ENCODE results near the gene IL6R.
A peak's percentile ranks its signal among the peaks of the same experiment; 100 is the strongest.

IL6R gene

DNA sequence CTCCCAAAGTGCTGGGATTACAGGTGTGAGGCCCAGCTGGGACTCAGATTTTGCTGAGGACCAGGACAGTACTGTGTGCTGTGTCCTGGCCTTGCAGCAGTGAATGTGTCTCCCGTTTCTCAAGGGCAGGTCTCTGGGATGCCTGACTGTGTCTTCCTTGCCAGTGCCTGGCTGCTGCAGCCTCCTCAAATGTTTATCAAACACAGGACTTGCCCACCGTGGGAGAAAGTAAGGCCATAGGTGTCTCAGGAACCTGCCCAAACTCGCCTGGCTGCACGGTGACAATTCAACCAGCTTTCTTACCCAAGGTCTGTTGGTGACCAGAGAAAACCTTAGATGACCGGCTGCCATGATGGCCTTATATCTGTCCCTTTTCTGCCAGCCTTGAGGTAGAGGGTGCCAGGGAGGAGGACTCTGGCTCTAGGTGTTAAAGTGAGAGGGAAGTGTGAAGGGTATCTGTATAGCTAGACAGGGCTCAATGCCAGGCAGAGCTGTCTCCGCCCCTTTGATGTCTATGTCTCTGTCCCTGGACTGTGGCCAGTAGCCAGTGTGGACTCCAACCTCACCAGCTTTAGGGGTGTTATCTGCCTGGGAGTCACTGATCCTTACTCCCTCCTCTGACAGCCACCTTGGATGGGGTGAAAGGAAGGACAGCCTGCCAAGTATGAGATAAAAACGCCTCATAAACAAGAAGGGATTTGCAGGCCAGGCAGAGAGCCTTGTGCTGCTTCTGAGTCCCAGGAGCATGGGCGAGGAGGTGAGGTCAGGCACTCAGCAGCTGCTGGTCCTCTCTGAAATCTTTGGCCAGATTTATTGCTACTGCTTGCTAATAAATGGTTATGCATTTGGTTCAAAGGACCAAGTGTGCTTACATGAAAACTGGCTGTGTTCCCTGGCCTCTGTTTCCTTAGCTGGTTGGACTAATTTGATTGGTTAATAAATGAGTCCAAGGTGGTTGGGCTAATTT is 22.3 kb downstream of the IL6R start:
- DNase-seq, result no peak

DNA sequence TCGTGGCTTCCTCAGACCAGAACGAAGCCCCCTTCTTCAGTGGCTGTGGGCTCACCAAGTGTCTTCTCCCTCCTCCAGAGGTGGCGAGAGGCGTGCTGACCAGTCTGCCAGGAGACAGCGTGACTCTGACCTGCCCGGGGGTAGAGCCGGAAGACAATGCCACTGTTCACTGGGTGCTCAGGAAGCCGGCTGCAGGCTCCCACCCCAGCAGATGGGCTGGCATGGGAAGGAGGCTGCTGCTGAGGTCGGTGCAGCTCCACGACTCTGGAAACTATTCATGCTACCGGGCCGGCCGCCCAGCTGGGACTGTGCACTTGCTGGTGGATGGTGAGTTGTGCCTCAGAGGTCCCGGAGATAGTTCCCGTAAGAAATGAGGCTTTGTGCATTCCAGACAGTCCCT is 24.0 kb downstream of the IL6R start:
- DNase-seq, result no peak

DNA sequence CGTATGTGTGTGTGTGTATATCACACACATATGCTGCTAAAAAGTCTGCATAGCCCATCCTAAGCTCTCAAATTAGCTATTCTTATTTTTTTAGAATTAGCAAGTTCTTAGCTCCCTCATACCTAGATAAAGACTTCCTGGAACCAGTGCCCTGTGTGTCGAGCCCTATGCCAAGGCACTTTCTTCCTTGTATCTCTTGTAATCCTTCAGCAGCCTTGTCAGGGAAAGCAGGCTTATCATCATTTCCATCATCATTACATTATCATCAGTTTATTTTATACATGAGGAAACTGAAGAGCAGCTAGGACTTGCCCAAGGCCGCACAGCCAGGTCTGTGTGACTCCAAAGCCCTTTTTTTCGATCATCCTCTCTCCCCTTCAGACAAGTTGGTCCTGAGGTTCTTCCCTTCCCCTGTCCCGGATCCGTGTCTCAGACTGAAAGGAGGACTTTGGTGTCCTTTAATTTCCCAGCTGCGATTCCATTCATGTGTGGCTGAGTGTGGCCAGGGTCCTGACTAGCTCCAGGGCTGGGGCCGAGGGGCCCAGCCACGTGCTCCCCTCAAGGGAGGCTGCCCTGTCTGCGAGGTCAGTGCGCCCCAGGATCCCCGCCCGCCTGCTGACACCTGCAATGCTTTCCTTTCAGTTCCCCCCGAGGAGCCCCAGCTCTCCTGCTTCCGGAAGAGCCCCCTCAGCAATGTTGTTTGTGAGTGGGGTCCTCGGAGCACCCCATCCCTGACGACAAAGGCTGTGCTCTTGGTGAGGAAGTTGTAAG is 24.9 kb downstream of the IL6R start:
- DNase-seq, result no peak

DNA sequence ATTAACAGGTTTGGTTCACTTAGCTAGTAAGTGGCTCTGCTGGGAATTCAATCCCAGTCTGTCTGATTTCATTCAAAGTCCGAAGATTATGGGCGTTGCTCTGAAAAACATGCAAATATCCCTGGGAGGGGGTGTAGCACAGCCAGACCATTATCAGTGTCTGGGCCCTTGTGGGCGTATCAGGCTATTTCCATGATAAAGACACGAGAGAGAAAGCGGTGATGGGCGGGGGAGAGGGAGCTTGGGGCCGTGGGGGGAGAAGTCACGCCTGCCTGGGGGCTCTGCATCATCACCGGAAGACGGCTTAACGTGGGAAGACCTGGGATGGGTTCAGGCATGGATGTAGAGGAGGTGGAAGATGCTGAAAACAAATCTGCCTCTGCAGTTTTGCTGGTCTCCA is 25.8 kb downstream of the IL6R start:
- DNase-seq, result no peak

DNA sequence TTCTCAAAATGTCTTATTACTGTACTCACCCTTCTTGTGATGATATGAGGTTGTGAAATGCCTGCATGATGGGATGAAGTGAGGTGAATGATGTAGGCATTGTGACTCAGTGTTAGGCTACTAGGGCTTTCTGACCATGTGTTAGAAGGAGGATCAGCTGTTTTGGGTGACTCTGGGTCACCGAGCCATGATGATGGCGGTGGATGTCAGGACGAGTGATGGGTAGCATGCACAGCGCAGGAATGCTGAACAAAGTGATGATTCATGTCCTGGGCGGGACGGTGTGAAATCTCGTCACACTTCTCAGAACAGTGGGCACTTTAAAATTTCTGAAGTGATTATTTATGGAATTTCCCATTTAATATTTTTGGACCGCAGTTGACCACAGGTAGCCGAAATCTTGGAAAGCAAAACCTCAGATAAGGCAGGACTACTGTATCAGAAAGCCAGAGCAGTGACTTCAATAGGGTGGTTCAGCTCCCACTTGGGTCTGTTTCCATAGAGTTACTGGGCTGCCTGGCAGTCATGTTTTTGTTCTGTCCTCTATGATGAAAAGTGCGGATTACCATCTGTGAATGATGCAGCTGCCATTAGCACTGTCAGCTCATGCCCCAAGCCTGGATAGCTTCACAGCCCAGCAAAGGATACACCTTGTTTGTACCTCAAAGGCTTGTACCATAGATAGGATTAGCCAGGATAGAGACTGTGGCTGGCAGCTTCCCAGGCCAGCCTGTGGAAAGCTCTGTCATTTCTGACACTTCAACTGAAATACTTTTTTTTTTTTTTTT is 26.6 kb downstream of the IL6R start:
- peak; percentile 73 for DNase-seq

DNA sequence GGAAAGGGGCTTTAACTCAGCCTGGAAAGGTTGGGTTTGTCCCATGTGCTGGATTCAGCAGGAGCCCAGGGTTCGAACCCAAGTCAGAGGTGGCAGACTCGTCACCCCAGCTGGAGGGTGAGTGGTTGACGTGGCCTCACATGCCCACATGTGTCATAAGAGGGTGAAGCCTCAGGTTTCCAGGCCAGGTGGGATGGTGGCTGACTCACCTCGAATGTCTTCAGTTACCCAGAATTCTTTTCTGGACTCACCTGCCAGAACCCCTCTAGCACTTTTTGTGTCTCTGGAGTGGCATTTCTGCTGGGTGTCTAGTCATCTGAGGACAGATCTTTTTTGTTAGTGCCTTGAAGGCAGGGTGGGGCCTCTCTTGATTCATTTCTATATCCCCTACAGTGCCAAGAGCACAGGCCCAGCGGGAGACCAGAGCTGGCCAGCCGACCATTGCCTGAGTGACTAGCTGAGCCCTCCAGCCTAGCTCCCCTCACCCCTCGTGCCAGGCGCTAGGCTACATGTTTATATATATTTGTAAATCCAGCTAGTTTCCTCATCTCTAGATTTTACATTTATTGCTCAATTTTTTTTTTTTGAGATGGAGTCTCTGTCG is 28.1 kb downstream of the IL6R start:
- no peak for DNase-seq

DNA sequence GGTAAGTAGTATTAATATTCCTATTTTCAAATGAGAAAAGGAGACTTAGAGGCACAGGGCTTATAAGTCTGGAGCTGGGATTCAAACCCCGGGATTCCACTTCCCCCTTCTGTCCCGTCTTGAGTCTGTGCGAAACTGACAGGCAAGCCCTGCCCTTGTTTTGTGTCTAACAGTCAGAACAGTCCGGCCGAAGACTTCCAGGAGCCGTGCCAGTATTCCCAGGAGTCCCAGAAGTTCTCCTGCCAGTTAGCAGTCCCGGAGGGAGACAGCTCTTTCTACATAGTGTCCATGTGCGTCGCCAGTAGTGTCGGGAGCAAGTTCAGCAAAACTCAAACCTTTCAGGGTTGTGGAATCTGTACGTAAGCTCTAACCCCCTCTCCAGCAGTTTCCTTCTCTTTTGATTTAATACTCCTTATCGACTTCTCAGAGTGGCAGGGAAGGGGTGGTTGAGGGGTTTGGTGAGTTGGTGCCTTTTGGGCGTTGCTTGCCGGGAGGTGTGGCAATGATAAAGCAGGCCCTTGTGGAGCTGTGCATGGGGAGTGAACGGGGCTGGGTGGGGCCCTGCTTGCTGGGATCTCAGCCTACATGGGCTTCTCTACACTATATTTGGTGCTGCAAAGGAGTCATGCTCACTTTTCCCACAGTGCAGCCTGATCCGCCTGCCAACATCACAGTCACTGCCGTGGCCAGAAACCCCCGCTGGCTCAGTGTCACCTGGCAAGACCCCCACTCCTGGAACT is 29.4 kb downstream of the IL6R start:
- DNase-seq, result no peak

DNA sequence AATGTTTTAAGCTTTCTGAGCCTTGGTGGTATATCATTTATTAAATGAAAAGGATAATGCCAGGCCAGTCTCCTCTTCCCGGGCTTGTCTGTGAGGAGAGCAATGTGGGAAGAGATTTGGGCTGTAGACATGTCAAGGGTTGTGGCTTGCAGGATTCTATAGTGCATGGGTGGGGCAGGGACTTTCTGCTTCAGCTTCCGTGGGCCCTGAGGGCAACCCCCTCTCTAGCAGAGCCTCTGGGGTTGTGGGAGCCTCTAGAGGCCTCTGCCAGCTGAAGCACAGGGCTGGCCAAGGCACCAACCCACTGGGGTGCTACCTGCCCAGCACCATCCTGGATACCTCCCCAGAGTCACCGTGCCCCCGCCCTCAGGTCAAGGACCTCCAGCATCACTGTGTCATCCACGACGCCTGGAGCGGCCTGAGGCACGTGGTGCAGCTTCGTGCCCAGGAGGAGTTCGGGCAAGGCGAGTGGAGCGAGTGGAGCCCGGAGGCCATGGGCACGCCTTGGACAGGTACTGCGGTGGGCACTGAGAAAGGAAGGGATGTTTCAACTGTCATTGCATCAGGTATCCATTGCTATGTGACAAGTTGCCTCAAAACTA is 30.6 kb downstream of the IL6R start:
- DNase-seq, result no peak

DNA sequence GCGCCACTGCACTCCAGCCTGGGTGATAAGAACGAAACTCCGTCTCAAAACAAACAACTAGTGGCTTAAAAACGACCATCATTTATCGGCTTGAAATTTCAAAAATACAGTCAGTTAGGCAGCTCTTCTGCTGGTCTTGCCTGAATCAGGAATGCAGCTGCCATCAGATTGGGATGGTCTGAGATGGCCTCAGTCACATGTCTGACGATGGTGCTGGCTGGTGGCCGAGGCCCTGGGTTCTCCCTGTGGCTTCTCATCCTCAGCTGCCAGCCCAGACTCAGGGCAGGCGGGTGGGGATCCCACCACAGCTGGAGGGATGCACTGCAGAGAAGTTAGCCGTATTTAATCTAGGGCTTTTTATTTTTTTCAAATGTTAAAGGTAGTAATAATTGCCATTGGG is 31.3 kb downstream of the IL6R start:
- no peak for DNase-seq

DNA sequence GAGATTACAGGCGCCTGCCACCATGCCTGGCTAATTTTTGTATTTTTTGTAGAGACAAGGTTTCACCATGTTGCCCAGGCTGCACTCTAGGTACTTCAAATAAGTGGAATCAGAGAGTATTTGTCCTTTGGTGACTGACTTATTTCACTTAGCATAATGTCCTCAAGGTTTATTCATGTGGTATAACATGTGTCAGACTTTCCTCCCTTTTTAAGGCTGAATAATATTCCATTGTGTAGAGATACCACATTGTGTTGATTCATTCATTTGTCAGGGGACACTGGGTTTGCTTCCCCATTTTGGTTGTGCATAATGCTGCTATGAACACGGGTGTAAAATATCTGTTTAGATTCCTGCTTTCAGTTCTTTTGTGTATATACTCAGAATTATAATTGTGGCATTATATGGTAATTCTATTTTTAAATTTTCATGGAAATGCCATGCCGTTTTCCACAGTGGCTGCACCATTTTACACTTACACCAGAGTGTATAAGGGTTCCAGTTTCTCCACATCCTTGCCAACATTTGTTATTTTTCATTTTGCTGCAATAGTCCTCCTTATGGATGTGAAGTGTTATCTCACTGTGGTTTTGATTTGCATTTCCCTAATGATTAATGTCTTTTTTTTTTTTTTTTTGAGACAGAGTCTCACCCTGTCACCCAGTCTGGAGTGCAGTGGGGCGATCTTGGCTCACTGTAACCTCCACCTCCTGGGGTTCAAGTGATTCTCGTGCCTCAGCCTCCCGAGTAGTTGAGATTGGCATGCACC is 35.1 kb downstream of the IL6R start:
- no peak for DNase-seq

DNA sequence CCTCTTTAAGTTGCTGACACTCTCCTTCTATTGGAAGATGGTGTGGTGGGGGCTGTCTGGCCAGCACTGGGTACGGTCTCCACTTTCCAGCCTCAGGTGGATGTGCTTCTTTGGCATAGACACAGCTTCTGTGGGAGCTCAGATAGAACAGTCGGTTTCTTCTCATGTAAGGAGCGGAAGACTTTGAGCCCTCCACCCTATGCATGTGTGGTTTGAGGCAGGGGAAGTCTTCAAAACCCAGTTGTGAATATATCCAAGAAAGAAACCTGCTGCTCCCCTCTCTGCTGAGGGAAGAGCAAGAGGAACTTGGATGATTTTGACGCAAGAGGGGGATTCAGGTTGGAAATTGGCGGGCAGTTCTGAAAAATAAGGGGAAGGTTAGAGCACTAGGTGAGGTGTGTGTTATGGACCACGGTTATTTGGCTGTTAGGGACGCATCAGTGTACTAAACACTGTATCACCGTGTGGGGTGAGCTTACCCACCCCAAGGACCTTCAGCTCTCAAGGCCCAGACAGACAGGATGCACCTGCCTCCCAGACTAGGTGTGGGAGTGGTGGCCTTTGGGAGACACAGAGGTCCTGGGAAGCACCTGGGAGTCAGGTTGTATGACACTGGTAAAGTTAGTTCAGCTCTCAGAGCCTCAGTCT is 36.2 kb downstream of the IL6R start:
- DNase-seq, result no peak

DNA sequence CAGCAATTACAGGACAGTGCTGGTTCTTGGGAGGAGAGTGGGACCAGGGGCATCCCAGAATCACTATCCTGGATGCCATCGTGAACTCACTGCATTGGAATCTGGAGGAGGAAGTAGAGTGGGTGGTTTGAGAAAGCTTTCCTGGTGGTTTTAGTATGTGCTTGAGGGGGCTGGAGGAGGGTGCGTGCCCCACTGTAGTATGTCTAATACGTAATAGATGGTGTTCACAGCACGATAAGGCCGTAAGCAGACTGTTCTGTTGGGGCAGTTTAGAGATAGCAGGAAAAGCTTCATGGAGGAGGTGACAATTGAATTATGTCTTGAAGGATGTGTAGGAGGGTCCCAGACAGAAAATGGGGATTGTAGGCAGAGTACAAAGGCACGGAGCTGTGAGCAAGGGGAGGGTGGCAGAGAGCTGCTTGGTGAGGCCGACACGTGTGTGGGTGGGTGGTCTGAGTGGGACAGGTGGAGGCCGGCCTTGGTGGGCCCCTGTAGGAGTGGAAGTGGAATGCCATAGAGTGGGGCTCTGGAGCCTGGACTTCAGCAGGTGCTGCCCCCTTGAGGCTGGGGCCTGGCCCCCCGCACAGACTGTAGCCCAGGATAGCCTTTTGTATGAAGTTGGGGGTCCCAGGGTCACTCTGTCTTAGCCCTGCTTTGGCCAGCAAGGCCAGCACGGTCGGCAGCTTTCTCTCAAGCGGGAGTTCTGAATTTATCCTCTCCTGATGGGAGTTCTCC is 37.0 kb downstream of the IL6R start:
- DNase-seq, result no peak

DNA sequence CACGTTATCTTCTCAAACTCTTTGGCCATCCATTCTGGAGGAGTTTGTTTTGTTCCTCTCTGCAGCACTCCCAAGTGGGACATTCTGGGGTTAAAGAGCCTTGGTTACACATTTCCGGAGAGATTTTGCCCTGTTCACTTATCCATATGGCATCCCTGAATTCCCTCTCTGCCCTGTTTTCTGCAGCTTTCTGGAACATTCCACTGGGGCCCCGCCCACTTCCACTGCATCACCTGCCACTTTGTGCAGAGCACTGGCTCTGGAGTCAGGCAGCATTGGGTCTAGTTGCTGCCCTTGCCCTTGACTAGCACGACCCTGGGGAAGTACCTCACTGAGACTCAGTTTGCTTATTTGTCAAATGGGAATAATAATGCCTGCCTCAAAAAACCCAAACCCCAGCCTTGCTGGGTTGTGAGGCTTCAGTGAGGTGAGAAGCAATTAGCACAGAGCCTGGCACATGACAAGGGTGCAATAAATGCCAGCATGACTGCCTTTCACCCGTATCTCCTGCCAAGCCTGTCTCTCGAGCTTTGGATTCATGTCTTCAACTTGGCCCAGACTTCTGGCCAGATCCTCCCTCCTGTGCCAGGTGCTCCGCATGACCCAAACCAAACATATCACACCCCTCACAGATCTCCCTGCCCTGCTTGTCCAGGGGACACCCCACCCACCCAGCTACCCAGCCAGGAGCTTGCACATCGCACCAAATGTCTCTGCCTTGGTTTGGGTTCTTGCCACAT is 38.3 kb downstream of the IL6R start:
- no peak for DNase-seq

DNA sequence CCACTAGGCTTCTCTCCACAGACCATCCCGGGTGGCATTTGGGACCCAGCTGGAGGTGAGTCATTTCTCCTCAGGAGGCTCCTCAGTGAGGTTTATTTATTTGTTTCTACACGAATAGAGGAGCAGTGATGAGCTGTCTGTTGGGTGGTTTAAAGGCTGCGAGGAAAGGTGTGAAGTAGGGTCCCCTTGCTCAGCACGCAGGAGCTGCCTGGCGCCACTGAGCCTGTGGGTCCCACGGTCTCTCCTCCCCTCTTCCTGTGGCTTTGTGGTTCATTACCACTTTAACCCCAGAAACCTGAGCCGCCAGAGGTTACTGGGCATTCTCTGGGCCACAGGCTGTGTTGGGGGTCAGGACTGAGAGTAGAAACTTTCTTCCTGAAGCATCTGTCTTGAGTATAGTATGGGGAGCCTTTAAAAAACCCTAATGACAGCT is 39.9 kb downstream of the IL6R start:
- DNase-seq, result peak; percentile 80

DNA sequence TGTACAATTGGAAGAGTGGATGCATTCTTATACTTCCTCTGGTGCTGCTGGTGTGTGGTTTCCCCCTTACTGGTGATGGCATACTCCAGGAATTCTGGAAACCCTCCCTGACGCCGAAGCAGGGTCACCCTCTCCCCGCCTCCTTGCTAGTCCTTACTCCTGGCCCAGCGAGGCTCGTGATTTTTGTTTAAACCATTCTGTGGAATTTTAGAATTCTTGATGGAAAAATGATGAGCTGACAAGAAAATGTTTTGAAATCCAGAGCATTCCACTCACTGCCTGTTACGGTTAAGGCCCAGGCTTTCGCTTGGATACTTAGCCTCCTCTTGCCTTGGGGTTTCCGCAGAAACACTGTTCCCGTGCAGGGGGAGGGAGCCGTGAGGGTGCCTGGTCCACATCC is 41.1 kb downstream of the IL6R start:
- DNase-seq, result no peak

DNA sequence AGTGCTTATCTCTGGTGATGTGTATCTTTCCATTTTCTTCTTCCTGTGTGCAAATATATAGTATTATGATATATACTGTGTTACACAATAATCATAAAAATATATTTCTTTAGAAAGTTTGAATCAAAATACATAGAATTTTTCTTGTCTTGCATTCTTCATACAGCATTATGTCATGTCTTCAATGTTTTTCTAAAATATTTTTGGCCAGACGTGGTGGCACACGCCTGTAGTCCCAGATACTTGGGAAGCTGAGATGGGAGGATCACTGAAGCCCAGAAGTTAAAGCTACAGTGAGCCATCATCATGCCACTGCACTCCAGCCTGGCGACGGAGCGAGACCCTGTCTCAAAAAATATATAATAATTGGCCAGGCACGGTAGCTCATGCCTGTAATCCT is 41.6 kb downstream of the IL6R start:
- no peak for DNase-seq

DNA sequence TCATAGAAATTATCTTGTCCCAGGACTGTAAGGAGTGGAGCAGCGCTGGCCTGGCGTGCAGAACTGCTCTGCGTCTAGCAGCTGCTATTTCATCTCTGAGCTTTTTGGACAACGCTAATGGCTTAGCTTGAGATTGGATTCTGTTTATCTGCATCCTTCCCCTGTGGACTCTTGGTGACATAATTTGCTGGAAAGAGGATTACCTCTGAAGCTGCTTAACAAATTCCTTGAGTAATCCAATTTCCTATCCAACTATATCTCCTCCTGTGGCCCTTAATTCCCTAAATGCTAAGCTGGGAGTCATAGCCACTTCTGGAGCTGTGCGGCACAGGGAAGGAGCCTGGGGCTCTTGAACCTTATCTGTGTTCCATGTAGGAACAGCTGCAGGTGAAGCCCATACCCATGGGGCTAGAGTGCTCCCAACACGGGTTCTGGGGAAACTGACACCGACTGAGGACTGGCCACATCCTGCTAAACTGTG is 43.2 kb downstream of the IL6R start:
- no peak for DNase-seq

DNA sequence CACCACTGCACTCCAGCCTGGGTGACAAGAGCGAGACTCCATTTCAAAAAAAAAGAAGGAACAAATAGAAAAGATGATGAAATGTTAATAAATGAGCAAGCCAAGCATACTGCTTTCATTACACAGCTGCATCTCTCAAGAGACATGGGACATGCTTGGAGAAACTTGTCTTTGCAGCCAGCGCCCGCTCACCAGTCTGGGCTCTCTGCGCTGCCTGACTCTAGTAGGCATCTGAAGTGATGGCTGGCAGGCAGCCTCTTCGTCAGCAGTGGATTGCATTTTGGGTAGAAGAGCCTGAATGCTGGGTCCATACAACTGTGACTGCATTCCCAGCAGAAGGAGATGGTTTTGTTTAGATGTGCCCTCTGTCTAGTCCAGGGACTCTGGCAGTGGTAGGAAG is 48.0 kb downstream of the IL6R start:
- no peak for DNase-seq

All from activated CD8-positive, alpha-beta memory T cell treated with anti-CD3 and anti-CD28 coated beads for 24 hours (primary cell).